VCaP (cell line): ENCODE data around the gene ANKRD44.

Experiments
- H3K27ac ChIP-seq: fragments of 450-650 bp; 2 replicates; pipeline ENCODE4 v1.5.1; 2017
- CTCF ChIP-seq: fragments of 450-650 bp; conservative IDR thresholded peaks from 2 replicates; pipeline ENCODE4 v1.5.1; 2017; ENCODE audit warnings: mild to moderate bottlenecking, moderate library complexity

Gene ANKRD44

GRCh38 chr2:197248623-197249022 is 62.0 kb downstream of the ANKRD44 start:
- H3K27ac ChIP-seq: no peak overlapping the region

GRCh38 chr2:197248001-197248401 is 62.6 kb downstream of the ANKRD44 start:
- no peak for TF ChIP-seq CTCF
- H3K27ac ChIP-seq: no peak overlapping the region

More at GRCh38 chr2:197248623-197249022, 62.0 kb downstream of the ANKRD44 start:
- TF ChIP-seq CTCF: no peak

GRCh38 chr2:197247083-197247482 is 63.5 kb downstream of the ANKRD44 start:
- no peak for TF ChIP-seq CTCF
- no peak overlapping the region for H3K27ac ChIP-seq

GRCh38 chr2:197245829-197246804 is 64.5 kb downstream of the ANKRD44 start:
- no peak overlapping the region for H3K27ac ChIP-seq
- no peak for TF ChIP-seq CTCF

GRCh38 chr2:197244349-197244748 is 66.2 kb downstream of the ANKRD44 start:
- H3K27ac ChIP-seq: no peak overlapping the region
- no peak for TF ChIP-seq CTCF

- H3K27ac ChIP-seq: no peak overlapping the region
- no peak for TF ChIP-seq CTCF
Observed at GRCh38 chr2:197242719-197243118, 67.9 kb downstream of the ANKRD44 start.

- TF ChIP-seq CTCF: no peak
- no peak overlapping the region for H3K27ac ChIP-seq
Observed at GRCh38 chr2:197241596-197241995, 69.0 kb downstream of the ANKRD44 start.
